Lower leg skin (tissue), 4 donors: ENCODE data around the gene EEF2KMT. TPM values are rescaled to one million over a fixed set of nuclear protein-coding genes. Genes with fewer than 3 reads are reported as not detected.

ENCODE experiments used
- DNase-seq, 2 donors: peaks; one replicate each; pipeline ENCODE4 v3.0.0-alpha.2; 2019; ENCODE audit warnings: low spot score in 2 of 2
- H3K4me3 ChIP-seq: fragments of 200-600 bp; sonication (generic); 2 replicates; pipeline ENCODE4 v1.5.1; 2017; ENCODE audit warnings: mild to moderate bottlenecking, low read depth; ENCODE audit not compliant: poor library complexity, severe bottlenecking
- CTCF ChIP-seq, 3 donors: fragments of 450-650 bp; IDR thresholded peaks; one replicate each; pipeline ENCODE4 v1.5.1; 2016; ENCODE audit warnings: antibody characterized with exemption in 3 of 3, mild to moderate bottlenecking in 3 of 3, moderate library complexity in 2 of 3
- POLR2A ChIP-seq, 2 donors: fragments of 450-650 bp; IDR thresholded peaks; one replicate each; pipeline ENCODE4 v1.6.1; 2016 to 2017; ENCODE audit warnings: antibody characterized with exemption in 2 of 2, mild to moderate bottlenecking in 1 of 2, moderate library complexity in 1 of 2
- WGBS, 2 donors: methylation state at CpG; one replicate each; pipeline ENCODE4 v1.1.5; 2018; 5-methylcytosine and 5-hydroxymethylcytosine counted together
- intact Hi-C: fragments of 100-400 bp; cut with DNase I; formaldehyde crosslinking; loops from one replicate; pipeline ENCODE4 v1.15.0; 2023; ENCODE audit warnings: low total_unique reads
- total RNA-seq, 4 donors: library from RNA; depleted of rRNA; stranded (reverse); fragments of >200 nt; gene quantifications; one replicate each; pipeline ENCODE4 v1.1.0, GENCODE V29; 2016

Gene EEF2KMT
- total RNA-seq, 4 donors from 2014 or later = 6.6 to 10.2 (median 8.9) TPM

- no peak for DNase-seq
- no peak overlapping the region for H3K4me3 ChIP-seq
- no peak for TF ChIP-seq POLR2A (IDR thresholded peaks at IDR 0.05)
- no peak for TF ChIP-seq CTCF (IDR thresholded peaks at IDR 0.05)
- intact Hi-C loops = no loop called here
- 81 to 87% methylated on average over 15 of the region's 15 CpGs for WGBS, 2 donors
Observed at GRCh38 chr16:5070431-5071186, 27.0 kb downstream of the EEF2KMT start.

GRCh38 chr16:5069854-5070253, 27.7 kb downstream of the EEF2KMT start:
- intact Hi-C loops = no loop called here
- WGBS, 2 donors = 87 to 93% methylated on average over 9 of the region's 9 CpGs
- no peak for TF ChIP-seq POLR2A (IDR thresholded peaks at IDR 0.05)
- TF ChIP-seq CTCF (IDR thresholded peaks at IDR 0.05) = no peak
- no peak for DNase-seq
- H3K4me3 ChIP-seq = no peak overlapping the region

- intact Hi-C loops = no loop called here
- no peak for DNase-seq
- H3K4me3 ChIP-seq = no peak overlapping the region
- TF ChIP-seq CTCF (IDR thresholded peaks at IDR 0.05) (no peak), POLR2A (IDR thresholded peaks at IDR 0.05) (no peak)
- 84 to 88% methylated on average over 9 of the region's 9 CpGs for WGBS, 2 donors
Observed at GRCh38 chr16:5069048-5069447, 28.5 kb downstream of the EEF2KMT start.

GRCh38 chr16:5066511-5066910, 31.1 kb downstream of the EEF2KMT start:
- no peak for DNase-seq
- H3K4me3 ChIP-seq = no peak overlapping the region
- intact Hi-C loops = no loop called here
- TF ChIP-seq POLR2A (IDR thresholded peaks at IDR 0.05) (no peak), CTCF (IDR thresholded peaks at IDR 0.05) (no peak)
- WGBS, 2 donors = 66 to 70% methylated on average over 6 of the region's 6 CpGs

GRCh38 chr16:5065813-5066212, 31.8 kb downstream of the EEF2KMT start, which contains the start of gene C16orf89:
Gene C16orf89 (minus strand): TSS chr16:5065956. CDS start chr16:5065908, 48 bp downstream.
- DNase-seq = no peak

More at GRCh38 chr16:5065813-5066212, 31.8 kb downstream of the EEF2KMT start, which contains the start of gene C16orf89:
- no peak within 1 kb of the TSS for H3K4me3 ChIP-seq
- TF ChIP-seq POLR2A (IDR thresholded peaks at IDR 0.05) = no peak
- TF ChIP-seq CTCF (IDR thresholded peaks at IDR 0.05) = no peak
- intact Hi-C loops = no loop called here
- WGBS, 2 donors = 56 to 63% methylated on average over 10 of the region's 10 CpGs
